Measurements from ENCODE around the gene CCDC28A. TPM values are rescaled to one million over a fixed set of nuclear protein-coding genes. Genes with fewer than 3 reads are reported as not detected.

The CCDC28A gene
- total and polyA plus RNA-seq, 4 donors = 15.1 to 30.8 (median 24.5) TPM

- WGBS, 2 donors = 95 to 98% methylated on average over 3 of the region's 3 CpGs
- TF ChIP-seq, protein P1, sequence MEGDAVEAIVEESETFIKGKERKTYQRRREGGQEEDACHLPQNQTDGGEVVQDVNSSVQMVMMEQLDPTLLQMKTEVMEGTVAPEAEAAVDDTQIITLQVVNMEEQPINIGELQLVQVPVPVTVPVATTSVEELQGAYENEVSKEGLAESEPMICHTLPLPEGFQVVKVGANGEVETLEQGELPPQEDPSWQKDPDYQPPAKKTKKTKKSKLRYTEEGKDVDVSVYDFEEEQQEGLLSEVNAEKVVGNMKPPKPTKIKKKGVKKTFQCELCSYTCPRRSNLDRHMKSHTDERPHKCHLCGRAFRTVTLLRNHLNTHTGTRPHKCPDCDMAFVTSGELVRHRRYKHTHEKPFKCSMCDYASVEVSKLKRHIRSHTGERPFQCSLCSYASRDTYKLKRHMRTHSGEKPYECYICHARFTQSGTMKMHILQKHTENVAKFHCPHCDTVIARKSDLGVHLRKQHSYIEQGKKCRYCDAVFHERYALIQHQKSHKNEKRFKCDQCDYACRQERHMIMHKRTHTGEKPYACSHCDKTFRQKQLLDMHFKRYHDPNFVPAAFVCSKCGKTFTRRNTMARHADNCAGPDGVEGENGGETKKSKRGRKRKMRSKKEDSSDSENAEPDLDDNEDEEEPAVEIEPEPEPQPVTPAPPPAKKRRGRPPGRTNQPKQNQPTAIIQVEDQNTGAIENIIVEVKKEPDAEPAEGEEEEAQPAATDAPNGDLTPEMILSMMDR (IDR thresholded peaks at IDR 0.05; ENCODE audit: control extremely low read depth, extremely low read depth) = peak; percentile 66
- Histone ChIP-seq H3K27ac (ENCODE audit: low read depth in 1 of 2, low read length in 1 of 2) (no peak overlapping the region), H3K36me3 (ENCODE audit: control insufficient read depth in 4 of 4, insufficient read depth in 4 of 4, low read length in 4 of 4) (peaks cover 0 to 6% (median 0%) of the 10 kb centered on the region in 4 donors), H3K9me3 (ENCODE audit: control insufficient read depth in 4 of 4, insufficient read depth in 3 of 4, low read length in 3 of 4) (no peaks in the 10 kb centered on the region), H3K27me3 (ENCODE audit: control insufficient read depth in 3 of 3, insufficient read depth in 3 of 3, low read length in 2 of 3) (no peaks in the 10 kb centered on the region), H3K4me3 (no peak overlapping the region), H3K9ac (ENCODE audit: insufficient read depth in 1 of 2, low read length in 2 of 2) (no peak overlapping the region), H3K4me1 (ENCODE audit: control insufficient read depth in 5 of 5, insufficient read depth in 5 of 5, low read length in 5 of 5) (peaks cover 0 to 4% (median 0%) of the 10 kb centered on the region in 5 donors)
- ATAC-seq (ENCODE audit: insufficient read depth, low FRiP score) (no peak), DNase-seq (peak in 2 of 3 donors; percentile 70 to 72)
These were observed 7.5 kb upstream of the CCDC28A start for GRCh38 chr6:138765896-138766655.

GRCh38 chr6:138769102-138769676, 4.4 kb upstream of the CCDC28A start:
- H3K27ac ChIP-seq (ENCODE audit: low read depth in 1 of 2, low read length in 1 of 2) = no peak overlapping the region
- H3K9me3 ChIP-seq (ENCODE audit: control insufficient read depth in 4 of 4, insufficient read depth in 3 of 4, low read length in 3 of 4) = no peaks in the 10 kb centered on the region
- no peak overlapping the region for H3K9ac ChIP-seq (ENCODE audit: insufficient read depth in 1 of 2, low read length in 2 of 2)
- no peak for ATAC-seq (ENCODE audit: insufficient read depth, low FRiP score)
- peak; percentile 24 to 65 (median 56) for DNase-seq
- TF ChIP-seq, protein P1 (IDR thresholded peaks at IDR 0.05; ENCODE audit: control extremely low read depth, extremely low read depth) = no peak
- WGBS, 2 donors = 19 to 35% methylated on average over 6 of the region's 6 CpGs
- no peaks in the 10 kb centered on the region for H3K36me3 ChIP-seq (ENCODE audit: control insufficient read depth in 4 of 4, insufficient read depth in 4 of 4, low read length in 4 of 4)
- peaks cover 0 to 10% (median 5%) of the 10 kb centered on the region in 5 donors for H3K4me1 ChIP-seq (ENCODE audit: control insufficient read depth in 5 of 5, insufficient read depth in 5 of 5, low read length in 5 of 5)
- no peaks in the 10 kb centered on the region for H3K27me3 ChIP-seq (ENCODE audit: control insufficient read depth in 3 of 3, insufficient read depth in 3 of 3, low read length in 2 of 3)
- H3K4me3 ChIP-seq = no peak overlapping the region

DNA sequence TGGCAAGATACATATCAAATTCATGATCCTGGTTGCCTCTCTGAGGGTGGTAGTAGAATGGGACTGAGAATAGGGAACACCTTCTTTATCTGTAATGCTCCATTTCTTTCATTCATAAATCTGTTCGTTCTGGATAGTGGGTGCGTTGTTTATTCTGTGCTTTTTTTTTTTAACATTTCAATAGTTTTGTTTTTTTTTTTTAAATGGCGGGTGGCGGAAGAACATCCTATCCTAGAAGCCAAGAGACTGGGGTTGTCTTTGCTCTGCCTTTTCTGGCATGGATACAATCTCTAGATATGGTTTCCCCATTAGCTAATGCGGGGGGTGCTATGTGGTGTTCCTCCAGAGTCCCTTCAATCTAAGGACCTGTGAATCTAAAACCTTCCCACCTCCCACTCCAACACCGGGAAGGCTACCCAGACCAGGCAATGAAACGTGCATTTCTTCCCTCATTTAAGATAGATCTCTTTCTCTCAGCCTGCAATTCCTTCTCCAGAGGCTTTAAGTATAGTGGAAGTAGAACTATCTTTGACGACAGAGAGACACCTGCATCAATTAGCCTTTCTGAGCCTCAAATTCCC, 883 bp upstream of the CCDC28A start:
- peaks cover 0 to 6% (median under 1%) of the 10 kb centered on the region in 4 donors for H3K36me3 ChIP-seq (ENCODE audit: control insufficient read depth in 4 of 4, insufficient read depth in 4 of 4, low read length in 4 of 4)
- TF ChIP-seq, protein P1 (IDR thresholded peaks at IDR 0.05; ENCODE audit: control extremely low read depth, extremely low read depth) = no peak
- H3K4me1 ChIP-seq (ENCODE audit: control insufficient read depth in 5 of 5, insufficient read depth in 5 of 5, low read length in 5 of 5) = peaks cover 1 to 17% (median 8%) of the 10 kb centered on the region in 5 donors
- ATAC-seq (ENCODE audit: insufficient read depth, low FRiP score) (no peak), DNase-seq (peak in 1 of 3 donors; percentile 26)
- H3K27ac ChIP-seq (ENCODE audit: low read depth in 1 of 2, low read length in 1 of 2) = peak overlapping the region; percentile 45 to 100
- peak overlapping the region; percentile 50 to 97 for H3K9ac ChIP-seq (ENCODE audit: insufficient read depth in 1 of 2, low read length in 2 of 2)
- peak overlapping the region; percentile 18 for H3K4me3 ChIP-seq
- no peaks in the 10 kb centered on the region for H3K9me3 ChIP-seq (ENCODE audit: control insufficient read depth in 4 of 4, insufficient read depth in 3 of 4, low read length in 3 of 4)
- no peaks in the 10 kb centered on the region for H3K27me3 ChIP-seq (ENCODE audit: control insufficient read depth in 3 of 3, insufficient read depth in 3 of 3, low read length in 2 of 3)
- 20 to 24% methylated on average over 8 of the region's 8 CpGs for WGBS, 2 donors
